Rectal smooth muscle tissue (tissue), 1 donor: ENCODE results near the gene ZC3H7B.
A peak's percentile ranks its signal among the peaks of the same experiment; 100 is the strongest.
"Not testable (repeated sequence)": the region's sequence is repeated elsewhere in the genome, so short reads cannot be mapped to it uniquely, and the experiment has no call there.

Source experiments
- H3K27ac ChIP-seq: one replicate; pipeline ENCODE4 v1.7.0; 2013; ENCODE audit warnings: low read depth, low read length, inconsistent platforms
- H3K27me3 ChIP-seq: one replicate; pipeline ENCODE4 v1.7.0; 2013; ENCODE audit warnings: low read length; ENCODE audit not compliant: control insufficient read depth, insufficient read depth
- H3K36me3 ChIP-seq: one replicate; pipeline ENCODE4 v1.7.0; 2013; ENCODE audit warnings: low read length; ENCODE audit not compliant: control insufficient read depth, insufficient read depth
- H3K4me1 ChIP-seq: one replicate; pipeline ENCODE4 v1.7.0; 2013; ENCODE audit warnings: low read length; ENCODE audit not compliant: control insufficient read depth, insufficient read depth
- H3K4me3 ChIP-seq: one replicate; pipeline ENCODE4 v1.7.0; 2013; ENCODE audit warnings: low read length
- H3K9ac ChIP-seq: one replicate; pipeline ENCODE4 v1.7.0; 2013; ENCODE audit warnings: low read length

ZC3H7B gene

DNA sequence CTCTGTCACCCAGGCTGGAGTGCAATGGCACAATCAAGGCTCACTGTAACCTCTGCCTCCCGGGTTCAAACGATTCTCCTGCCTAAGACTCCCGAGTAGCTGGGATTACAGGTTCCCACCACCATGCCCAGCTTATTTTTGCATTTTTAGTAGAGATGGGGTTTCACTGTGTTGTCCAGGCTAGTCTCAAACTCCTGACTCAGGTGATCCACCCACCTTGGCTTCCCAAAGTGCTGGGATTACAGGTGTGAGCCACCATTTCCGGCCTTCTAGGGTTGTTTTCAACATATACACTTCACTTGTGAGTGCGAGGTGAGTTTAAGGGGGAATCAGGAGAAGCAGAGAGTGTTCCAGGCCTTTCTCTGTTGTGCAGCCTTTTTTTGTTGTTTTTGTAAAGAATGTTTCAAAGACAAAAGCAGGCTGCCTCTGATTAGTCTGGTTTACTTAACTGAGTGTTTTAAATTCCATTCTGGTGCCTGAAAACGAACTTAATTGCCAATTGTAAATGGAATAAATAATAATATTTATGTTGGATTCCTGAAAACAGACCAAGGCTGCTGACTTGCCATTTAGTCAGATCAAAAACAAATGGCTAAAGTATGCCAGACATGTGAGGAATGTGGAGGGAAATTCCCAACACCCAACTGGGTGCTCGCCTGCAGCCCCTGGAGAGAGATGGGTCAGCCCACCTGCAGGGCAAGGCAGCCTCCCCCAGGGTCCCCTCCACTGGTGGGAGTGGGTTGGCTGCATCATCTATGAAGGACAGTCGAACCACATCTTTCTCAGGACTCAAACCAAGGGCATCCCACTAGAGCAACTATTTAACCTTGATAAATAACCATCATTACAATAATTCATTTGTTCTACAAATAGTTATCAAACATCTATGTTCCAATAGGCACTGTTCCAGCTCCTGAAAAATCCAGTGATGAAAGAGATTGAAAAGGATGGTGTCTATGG, 10.8 kb upstream of the ZC3H7B start:
- H3K9ac ChIP-seq, result no peak overlapping the region
- no peaks in the 10 kb centered on the region for H3K4me1 ChIP-seq
- H3K27me3 ChIP-seq, result no peaks in the 10 kb centered on the region
- H3K36me3 ChIP-seq, result no peaks in the 10 kb centered on the region
- no peak overlapping the region for H3K4me3 ChIP-seq
- no peak overlapping the region for H3K27ac ChIP-seq

DNA sequence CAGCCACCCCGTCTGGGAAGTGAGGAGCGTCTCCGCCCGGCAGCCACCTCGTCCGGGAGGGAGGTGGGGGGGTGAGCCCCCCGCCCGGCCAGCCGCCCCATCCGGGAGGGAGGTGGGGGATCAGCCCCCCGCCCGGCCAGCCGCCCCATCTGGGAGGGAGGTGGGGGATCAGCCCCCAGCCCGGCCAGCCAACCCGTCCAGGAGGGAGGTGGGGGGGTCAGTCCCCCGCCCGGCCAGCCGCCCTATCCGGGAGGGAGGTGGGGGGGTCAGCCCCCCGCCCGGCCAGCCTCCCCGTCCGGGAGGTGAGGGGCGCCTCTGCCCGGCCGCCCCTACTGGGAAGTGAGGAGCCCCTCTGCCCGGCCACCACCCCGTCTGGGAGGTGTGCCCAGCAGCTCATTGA, 6.5 kb upstream of the ZC3H7B start:
- H3K4me1 ChIP-seq, H3K27ac ChIP-seq, H3K4me3 ChIP-seq, H3K9ac ChIP-seq, H3K27me3 ChIP-seq, H3K36me3 ChIP-seq: not testable (repeated sequence)

DNA sequence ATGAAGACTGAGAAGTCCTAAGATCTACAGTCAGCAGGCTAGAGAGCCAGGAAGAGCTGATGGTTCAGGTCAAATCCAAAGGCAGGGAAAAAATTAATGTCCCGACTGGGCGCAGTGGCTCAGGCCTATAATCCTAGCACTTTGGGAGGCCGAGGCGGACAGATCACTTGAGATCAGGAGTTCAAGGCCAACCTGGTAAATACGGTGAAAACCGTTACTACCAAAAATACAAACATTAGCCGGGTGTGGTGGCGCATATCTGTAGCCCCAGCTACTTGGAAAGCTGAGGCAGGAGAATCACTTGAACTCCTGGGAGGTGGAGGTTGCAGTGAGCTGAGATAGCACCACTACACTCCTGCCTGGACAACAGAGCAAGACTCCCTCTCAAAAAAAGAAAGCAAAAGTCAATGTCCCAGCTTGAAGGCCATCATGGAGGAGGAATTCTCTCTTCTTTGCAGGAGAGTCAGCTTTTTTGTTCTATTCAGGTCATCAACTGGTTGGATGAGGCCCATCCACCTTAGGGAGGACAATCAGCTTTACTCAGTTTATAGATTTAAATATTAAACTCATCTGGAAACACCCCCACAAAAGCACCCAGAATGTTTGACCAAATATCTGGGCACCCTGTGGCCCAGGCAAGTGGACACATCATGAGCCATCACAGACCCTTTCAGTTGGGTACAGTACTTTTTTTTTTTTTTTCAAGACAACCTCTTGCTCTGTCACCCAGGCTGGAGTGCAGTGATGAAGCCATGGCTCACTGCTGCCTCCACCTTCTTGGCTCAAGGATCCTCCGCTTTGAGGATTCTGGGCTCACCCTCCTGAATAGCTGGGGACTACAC, 4.3 kb upstream of the ZC3H7B start:
- Histone ChIP-seq H3K9ac (no peak overlapping the region), H3K27ac (no peak overlapping the region), H3K4me1 (no peaks in the 10 kb centered on the region), H3K4me3 (no peak overlapping the region), H3K36me3 (no peaks in the 10 kb centered on the region), H3K27me3 (no peaks in the 10 kb centered on the region)

DNA sequence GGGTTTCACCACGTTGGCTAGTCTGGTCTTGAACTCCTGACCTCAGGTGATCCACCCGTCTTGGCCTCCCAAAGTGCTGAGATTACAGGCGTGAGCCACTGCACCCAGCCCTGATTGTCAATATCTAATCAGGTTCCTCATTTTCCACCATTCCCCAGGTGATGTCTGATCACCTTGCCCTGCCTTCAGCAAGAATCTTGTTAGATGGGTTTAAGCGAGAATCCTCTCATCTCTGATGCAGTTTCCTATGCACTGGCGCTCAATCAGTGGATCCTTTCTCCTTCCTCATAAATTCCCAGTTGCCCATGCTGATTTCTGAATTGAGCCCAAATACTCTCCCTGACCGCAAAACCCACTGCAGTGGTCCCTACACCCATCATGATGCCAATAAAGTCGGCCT, 664 bp upstream of the ZC3H7B start:
- Histone ChIP-seq H3K9ac (no peak overlapping the region), H3K27me3 (no peaks in the 10 kb centered on the region), H3K4me1 (peaks cover 5% of the 10 kb centered on the region), H3K27ac (no peak overlapping the region), H3K36me3 (no peaks in the 10 kb centered on the region), H3K4me3 (peak overlapping the region; percentile 48)

DNA sequence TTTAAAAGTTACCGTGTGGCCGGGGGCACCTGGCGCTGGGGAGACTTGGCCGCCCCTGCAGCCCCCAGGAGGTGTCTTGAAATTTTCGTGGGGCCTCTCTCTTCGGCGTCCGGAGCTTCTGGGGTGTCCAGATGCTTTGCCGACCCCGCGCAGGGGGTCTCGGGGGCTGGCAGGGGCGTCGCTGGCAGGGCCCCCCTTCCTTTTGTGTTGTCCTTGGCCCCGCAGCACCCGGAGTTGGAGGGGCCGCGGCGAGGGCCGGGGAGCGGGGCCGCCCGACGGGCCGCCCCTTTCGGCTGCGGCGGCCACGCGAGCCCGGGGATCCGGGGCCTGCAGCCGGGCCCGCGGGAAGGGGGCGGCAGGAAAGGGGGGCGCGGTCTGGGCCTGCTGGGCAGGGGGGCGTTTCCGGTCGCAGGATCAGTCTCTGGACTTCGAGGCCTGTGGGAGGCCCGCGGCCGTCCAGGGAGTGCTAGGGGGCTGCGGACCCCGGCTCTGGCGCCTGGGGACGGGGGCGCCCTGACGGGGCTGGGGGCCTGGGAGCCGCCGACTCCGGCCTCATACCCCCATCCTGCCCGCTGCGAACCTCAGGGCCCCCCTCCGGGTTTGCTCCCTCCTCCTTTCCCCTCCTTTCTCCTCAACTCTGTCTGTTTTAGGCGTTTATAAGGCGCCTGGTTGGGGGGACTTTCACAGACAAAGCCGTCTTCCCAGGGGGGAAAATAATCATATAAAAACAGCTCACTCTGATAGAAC, 869 bp downstream of the ZC3H7B start:
- Histone ChIP-seq H3K9ac (peak overlapping the region; percentile 62), H3K27me3 (no peaks in the 10 kb centered on the region), H3K27ac (peak overlapping the region; percentile 66), H3K36me3 (no peaks in the 10 kb centered on the region), H3K4me1 (peaks cover 5% of the 10 kb centered on the region), H3K4me3 (peak overlapping the region; percentile 73)

DNA sequence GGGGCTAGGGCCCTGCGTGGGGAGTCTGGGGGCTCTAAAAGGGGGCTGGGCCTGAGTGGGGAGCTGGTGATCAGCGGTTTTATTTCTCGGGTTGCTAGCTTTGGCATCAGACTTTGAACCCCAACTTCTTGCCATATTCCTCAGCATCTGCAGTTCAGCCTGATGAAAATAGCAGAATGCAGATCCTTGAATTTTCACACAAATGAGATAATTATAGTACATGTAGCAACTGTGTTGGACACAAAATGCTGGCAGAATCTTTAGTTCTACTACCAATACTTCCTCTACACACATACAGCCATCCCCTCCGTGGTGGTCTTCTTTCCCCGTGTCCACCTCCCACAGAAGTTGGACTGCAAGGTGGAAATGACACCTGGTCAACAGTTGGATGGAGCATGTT, 1.5 kb downstream of the ZC3H7B start:
- Histone ChIP-seq H3K36me3 (no peaks in the 10 kb centered on the region), H3K4me3 (peak overlapping the region; percentile 73), H3K27me3 (no peaks in the 10 kb centered on the region), H3K9ac (peak overlapping the region; percentile 62), H3K27ac (peak overlapping the region; percentile 66), H3K4me1 (peaks cover 5% of the 10 kb centered on the region)

DNA sequence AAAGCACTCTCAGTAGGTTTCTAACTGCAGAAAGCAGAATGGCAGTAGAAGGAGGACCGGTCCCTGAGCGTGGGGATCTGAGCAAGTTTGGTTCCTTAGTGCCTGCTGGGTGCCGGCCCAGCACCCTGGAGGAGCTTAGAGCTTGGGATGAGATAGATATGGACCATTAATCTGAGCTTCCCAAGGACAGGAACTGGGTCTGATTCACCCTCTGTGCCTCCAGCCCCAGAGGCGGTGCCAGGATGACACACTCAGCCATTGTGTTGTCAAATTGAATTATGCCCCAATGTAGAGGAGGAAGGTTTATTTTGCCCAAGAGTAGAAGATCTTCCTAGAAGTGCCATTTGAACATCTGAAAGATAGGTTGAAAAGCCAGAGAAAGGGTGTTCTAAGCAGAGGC, 4.3 kb downstream of the ZC3H7B start:
- no peak overlapping the region for H3K4me3 ChIP-seq
- peaks cover 5% of the 10 kb centered on the region for H3K4me1 ChIP-seq
- no peaks in the 10 kb centered on the region for H3K27me3 ChIP-seq
- no peak overlapping the region for H3K9ac ChIP-seq
- no peaks in the 10 kb centered on the region for H3K36me3 ChIP-seq
- H3K27ac ChIP-seq, result no peak overlapping the region

DNA sequence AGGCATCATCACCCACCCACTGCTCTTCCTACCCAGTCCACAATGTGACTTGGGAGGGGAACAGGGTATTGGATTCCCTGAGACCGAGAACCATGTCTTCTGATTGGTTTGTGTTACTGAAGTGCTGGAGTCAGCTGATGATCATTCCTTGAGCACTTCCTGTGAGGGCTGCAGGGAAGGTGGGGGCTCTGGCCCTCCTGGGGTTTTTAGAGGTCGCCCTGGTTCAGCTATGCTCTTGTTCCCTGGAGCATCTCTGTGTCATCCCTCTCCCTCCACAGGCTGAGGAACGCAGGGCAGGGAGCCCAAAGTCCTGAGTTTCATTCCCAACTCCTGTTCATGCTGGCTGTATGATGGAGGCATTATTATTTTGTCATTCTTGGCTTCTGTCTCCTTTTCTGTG, 6.7 kb downstream of the ZC3H7B start:
- no peak overlapping the region for H3K4me3 ChIP-seq
- H3K4me1 ChIP-seq, result peaks cover under 1% of the 10 kb centered on the region
- no peak overlapping the region for H3K9ac ChIP-seq
- peak overlapping the region; percentile 12 for H3K27ac ChIP-seq
- H3K36me3 ChIP-seq, result no peaks in the 10 kb centered on the region
- H3K27me3 ChIP-seq, result no peaks in the 10 kb centered on the region

DNA sequence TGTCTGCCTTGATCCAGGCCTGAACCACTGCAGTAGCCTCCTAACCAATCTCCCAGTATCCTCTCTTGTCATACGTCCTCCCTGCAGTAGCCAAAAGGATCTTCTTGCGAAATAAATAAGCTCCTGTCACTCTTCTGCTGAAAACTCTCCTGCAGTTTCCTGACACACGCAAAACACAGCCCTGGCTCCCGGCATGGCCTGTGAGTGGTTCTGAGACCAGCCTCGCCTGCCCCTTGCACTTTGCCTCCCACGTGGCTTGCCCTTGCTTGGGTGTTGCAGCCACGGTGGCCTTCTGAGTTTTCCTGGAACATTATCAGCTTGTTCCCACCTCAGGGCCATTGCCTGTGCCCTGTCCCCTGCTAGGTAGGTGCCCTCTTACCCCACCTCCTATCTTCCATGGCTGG, 7.2 kb downstream of the ZC3H7B start:
- Histone ChIP-seq H3K4me1 (no peaks in the 10 kb centered on the region), H3K36me3 (no peaks in the 10 kb centered on the region), H3K27ac (no peak overlapping the region), H3K9ac (no peak overlapping the region), H3K4me3 (no peak overlapping the region), H3K27me3 (no peaks in the 10 kb centered on the region)

DNA sequence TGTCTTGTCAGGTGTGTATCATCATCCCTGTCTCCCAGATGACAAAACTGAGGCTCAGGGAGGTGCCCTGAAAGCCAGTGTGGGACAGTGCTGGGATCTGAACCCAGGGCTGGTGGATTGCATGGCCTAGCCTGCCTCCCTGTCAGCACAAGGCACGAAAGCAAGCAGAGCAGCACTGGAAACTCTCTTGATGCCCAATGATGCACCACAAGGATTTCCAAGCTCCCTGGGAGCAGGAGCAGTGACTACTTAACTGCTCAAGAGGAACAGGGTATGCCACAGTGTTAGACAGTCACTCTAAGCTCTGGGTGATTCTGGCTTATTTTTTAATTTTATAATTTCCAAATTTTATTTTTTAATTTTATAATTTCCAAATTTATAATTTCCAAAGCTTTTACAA, 9.0 kb downstream of the ZC3H7B start:
- H3K4me3 ChIP-seq, result no peak overlapping the region
- H3K36me3 ChIP-seq, result no peaks in the 10 kb centered on the region
- H3K27ac ChIP-seq, result no peak overlapping the region
- no peak overlapping the region for H3K9ac ChIP-seq
- H3K4me1 ChIP-seq, result no peaks in the 10 kb centered on the region
- H3K27me3 ChIP-seq, result no peaks in the 10 kb centered on the region

DNA sequence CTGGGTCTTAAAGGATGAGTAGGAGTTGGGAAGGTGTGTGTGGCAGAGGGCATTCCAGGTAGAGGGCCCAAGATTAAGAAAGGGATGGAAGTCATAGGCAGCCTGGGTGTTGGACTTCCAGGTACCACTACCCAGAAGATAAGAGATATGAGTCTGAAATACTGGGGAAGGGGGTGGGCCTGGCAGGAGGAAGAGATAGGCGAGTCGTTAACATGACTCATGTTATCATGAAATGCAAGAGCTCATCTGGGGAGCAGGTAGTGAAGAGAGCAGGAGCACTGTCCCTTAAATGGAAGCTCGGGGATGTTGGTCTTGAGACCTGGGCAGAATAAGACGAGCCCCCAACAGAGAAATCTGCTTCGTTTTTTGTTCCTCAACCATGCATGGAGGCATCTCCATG, 10.2 kb downstream of the ZC3H7B start:
- Histone ChIP-seq H3K9ac (no peak overlapping the region), H3K27ac (no peak overlapping the region), H3K27me3 (no peaks in the 10 kb centered on the region), H3K4me3 (no peak overlapping the region), H3K4me1 (no peaks in the 10 kb centered on the region), H3K36me3 (no peaks in the 10 kb centered on the region)

DNA sequence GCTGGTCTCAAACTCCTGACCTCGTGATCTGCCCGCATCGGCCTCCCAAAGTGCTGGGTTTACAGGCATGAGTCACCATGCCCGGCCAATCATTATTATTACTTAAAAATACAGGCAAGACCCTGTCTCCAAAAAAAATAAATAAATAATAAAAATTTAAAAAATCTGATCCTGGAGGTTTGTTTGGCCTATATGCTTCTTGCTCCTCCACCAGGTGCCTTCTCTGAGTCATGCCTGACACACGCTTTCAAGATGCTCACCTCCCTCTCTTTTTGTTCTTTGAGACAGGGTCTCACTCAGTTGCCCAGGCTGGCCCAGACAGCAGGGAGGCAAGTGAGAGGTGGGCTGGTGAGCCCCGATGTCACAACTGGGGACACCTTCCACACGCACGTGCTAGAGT, 13.5 kb downstream of the ZC3H7B start:
- Histone ChIP-seq H3K27ac (no peak overlapping the region), H3K9ac (no peak overlapping the region), H3K4me1 (no peaks in the 10 kb centered on the region), H3K27me3 (no peaks in the 10 kb centered on the region), H3K4me3 (no peak overlapping the region), H3K36me3 (no peaks in the 10 kb centered on the region)
